ENCODE data around the gene PLAC1.
A peak's percentile ranks its signal among the peaks of the same experiment; 100 is the strongest.

PLAC1 gene

DNA sequence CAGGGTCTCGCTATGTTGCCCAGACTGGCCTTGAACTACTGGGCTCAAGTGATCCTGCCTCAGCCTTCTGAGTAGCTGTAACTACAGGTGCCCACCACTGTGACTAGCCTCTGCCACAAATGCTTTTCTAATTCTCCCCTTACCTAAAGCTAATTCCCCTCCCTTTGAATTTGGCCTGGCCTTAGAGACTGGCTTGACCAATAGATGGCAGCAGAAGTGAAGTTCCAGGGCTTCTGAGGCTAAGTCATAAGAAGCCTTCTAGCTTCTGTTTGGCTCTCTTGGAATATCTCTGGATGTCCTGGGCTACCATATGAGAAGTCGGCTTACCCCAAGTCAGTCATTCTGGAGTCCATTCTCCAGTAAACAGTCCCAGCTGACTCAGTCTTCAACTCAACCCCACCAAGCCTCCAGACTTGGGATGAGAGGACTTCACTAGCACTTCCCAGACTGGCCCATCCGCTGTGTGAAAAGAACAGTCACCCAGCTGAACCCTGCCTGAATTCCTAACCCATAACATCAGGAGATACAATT is 137.3 kb downstream of the PLAC1 start:
- in situ Hi-C loops (cut with MboI; ENCODE audit: low sequenced_read_pairs, unreplicated experiment): loop anchor here (25.0 kb wide), 1 partner anchor 241 kb away; no protein-coding TSS in a partner anchor
- DNase-seq (ENCODE audit: low spot score): peak; percentile 45
- TF ChIP-seq, protein P1, sequence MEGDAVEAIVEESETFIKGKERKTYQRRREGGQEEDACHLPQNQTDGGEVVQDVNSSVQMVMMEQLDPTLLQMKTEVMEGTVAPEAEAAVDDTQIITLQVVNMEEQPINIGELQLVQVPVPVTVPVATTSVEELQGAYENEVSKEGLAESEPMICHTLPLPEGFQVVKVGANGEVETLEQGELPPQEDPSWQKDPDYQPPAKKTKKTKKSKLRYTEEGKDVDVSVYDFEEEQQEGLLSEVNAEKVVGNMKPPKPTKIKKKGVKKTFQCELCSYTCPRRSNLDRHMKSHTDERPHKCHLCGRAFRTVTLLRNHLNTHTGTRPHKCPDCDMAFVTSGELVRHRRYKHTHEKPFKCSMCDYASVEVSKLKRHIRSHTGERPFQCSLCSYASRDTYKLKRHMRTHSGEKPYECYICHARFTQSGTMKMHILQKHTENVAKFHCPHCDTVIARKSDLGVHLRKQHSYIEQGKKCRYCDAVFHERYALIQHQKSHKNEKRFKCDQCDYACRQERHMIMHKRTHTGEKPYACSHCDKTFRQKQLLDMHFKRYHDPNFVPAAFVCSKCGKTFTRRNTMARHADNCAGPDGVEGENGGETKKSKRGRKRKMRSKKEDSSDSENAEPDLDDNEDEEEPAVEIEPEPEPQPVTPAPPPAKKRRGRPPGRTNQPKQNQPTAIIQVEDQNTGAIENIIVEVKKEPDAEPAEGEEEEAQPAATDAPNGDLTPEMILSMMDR (IDR thresholded peaks at IDR 0.05; ENCODE audit: borderline replicate concordance, control extremely low read depth, extremely low read depth, insufficient read depth, missing control alignments): peak; percentile 59
